GM18499 (cell line): ENCODE data around the gene CAMSAP3.
"Not testable (repeated sequence)": the region's sequence is repeated elsewhere in the genome, so short reads cannot be mapped to it uniquely, and the experiment has no call there.

ENCODE experiments used
- ATAC-seq: cut with Tn5 transposase; IDR thresholded peaks from one replicate; pipeline ENCODE4 v1.9.1; 2021; ENCODE audit warnings: moderate number of reproducible peaks; ENCODE audit not compliant: insufficient read depth, unreplicated experiment

Gene CAMSAP3

GRCh38 chr19:7575434-7576040 lies 20.1 kb upstream of the CAMSAP3 start:
- no peak for ATAC-seq

GRCh38 chr19:7577422-7577821 lies 18.2 kb upstream of the CAMSAP3 start:
- ATAC-seq, result not testable (repeated sequence)

- no peak for ATAC-seq
Measured at GRCh38 chr19:7578127-7578526, 17.5 kb upstream of the CAMSAP3 start.

GRCh38 chr19:7579182-7579581 lies 16.5 kb upstream of the CAMSAP3 start:
- no peak for ATAC-seq

GRCh38 chr19:7582446-7582845 lies 13.2 kb upstream of the CAMSAP3 start:
- ATAC-seq, result no peak

GRCh38 chr19:7589822-7590221 lies 5.8 kb upstream of the CAMSAP3 start:
- ATAC-seq, result no peak

GRCh38 chr19:7590256-7590655 lies 5.4 kb upstream of the CAMSAP3 start:
- no peak for ATAC-seq

GRCh38 chr19:7596211-7596937 lies 711 bp downstream of the CAMSAP3 start:
- ATAC-seq, result no peak

GRCh38 chr19:7597689-7598088 lies 2.0 kb downstream of the CAMSAP3 start:
- ATAC-seq, result no peak

GRCh38 chr19:7598180-7598579 lies 2.5 kb downstream of the CAMSAP3 start:
- no peak for ATAC-seq

GRCh38 chr19:7600721-7601120 lies 5.1 kb downstream of the CAMSAP3 start:
- no peak for ATAC-seq

GRCh38 chr19:7602240-7602934 lies 6.7 kb downstream of the CAMSAP3 start:
- no peak for ATAC-seq

GRCh38 chr19:7602935-7603497 lies 7.4 kb downstream of the CAMSAP3 start:
- no peak for ATAC-seq

GRCh38 chr19:7603919-7604318 lies 8.3 kb downstream of the CAMSAP3 start:
- no peak for ATAC-seq

GRCh38 chr19:7605490-7606222 lies 10.0 kb downstream of the CAMSAP3 start:
- ATAC-seq, result no peak

GRCh38 chr19:7606289-7606688 lies 10.6 kb downstream of the CAMSAP3 start:
- no peak for ATAC-seq

GRCh38 chr19:7607212-7607873 lies 11.7 kb downstream of the CAMSAP3 start:
- ATAC-seq, result no peak

- no peak for ATAC-seq
Measured at GRCh38 chr19:7607874-7608560, 12.4 kb downstream of the CAMSAP3 start.

GRCh38 chr19:7610491-7611240 lies 15.0 kb downstream of the CAMSAP3 start:
- no peak for ATAC-seq
